Measurements from ENCODE around the gene FHAD1.

DNA sequence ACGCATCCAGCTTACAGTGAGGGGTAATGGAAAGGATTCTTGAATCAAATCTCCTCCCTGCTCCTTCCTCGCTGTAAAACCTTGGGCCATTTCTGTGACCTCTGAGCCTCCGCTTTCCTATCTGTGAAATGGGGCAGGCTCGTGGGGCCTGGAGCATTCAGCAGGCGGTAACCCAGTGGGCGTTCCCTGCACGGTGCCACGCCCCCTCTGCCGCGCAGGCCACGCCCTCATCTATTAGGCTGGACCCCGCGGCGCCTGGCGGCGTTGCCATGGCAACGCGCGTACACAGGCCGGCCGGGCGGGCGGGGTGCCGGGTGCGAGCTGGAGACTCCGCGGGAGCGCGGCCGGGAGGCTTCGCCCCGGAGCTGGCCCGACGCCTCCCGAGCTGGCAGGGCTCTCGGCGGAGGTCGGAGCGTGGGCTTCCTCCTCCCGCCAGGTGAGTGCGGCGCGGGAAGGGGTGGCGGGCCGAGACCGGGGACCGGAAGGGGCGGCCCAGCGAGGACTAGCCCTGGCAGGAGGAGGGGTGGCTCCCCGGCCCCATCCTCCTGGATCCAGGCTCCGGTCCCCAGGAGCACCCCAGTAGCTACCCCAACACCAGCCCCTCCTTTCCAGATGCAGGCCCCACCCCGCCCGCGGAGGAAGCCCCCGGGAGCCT is at the start of gene FHAD1:
- TF ChIP-seq, protein P1, sequence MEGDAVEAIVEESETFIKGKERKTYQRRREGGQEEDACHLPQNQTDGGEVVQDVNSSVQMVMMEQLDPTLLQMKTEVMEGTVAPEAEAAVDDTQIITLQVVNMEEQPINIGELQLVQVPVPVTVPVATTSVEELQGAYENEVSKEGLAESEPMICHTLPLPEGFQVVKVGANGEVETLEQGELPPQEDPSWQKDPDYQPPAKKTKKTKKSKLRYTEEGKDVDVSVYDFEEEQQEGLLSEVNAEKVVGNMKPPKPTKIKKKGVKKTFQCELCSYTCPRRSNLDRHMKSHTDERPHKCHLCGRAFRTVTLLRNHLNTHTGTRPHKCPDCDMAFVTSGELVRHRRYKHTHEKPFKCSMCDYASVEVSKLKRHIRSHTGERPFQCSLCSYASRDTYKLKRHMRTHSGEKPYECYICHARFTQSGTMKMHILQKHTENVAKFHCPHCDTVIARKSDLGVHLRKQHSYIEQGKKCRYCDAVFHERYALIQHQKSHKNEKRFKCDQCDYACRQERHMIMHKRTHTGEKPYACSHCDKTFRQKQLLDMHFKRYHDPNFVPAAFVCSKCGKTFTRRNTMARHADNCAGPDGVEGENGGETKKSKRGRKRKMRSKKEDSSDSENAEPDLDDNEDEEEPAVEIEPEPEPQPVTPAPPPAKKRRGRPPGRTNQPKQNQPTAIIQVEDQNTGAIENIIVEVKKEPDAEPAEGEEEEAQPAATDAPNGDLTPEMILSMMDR (IDR thresholded peaks at IDR 0.05): no peak
- TF ChIP-seq POLR2A (IDR thresholded peaks at IDR 0.05) (no peak), POLR2AphosphoS5 (IDR thresholded peaks at IDR 0.05) (no peak)

All from prostate gland (tissue), 2 donors.